Activated CD4-positive, alpha-beta T cell treated with anti-CD3 and anti-CD28 coated beads for 48 hours (primary cell): ENCODE results near the gene CELF5.
"Not testable (repeated sequence)": the region's sequence is repeated elsewhere in the genome, so short reads cannot be mapped to it uniquely, and the experiment has no call there.

ENCODE experiments used
- DNase-seq: peaks from one replicate; pipeline ENCODE4 v3.0.0-alpha.2; 2020

The CELF5 gene

GRCh38 chr19:3190921-3191805 is 33.3 kb upstream of the CELF5 start:
- DNase-seq: no peak

- DNase-seq: not testable (repeated sequence)
Measured at GRCh38 chr19:3191806-3192104, 32.7 kb upstream of the CELF5 start.

- no peak for DNase-seq
Measured at GRCh38 chr19:3192228-3192635, 32.2 kb upstream of the CELF5 start.

- DNase-seq: no peak
Measured at GRCh38 chr19:3192684-3193083, 31.8 kb upstream of the CELF5 start.

GRCh38 chr19:3193256-3194105 is 31.0 kb upstream of the CELF5 start:
- no peak for DNase-seq

- no peak for DNase-seq
Measured at GRCh38 chr19:3194106-3195087, 30.1 kb upstream of the CELF5 start.

GRCh38 chr19:3196064-3196932 is 28.2 kb upstream of the CELF5 start:
- no peak for DNase-seq

- DNase-seq: no peak
Measured at GRCh38 chr19:3196933-3197205, 27.6 kb upstream of the CELF5 start.

- DNase-seq: no peak
Measured at GRCh38 chr19:3198901-3199700, 25.4 kb upstream of the CELF5 start.

GRCh38 chr19:3201072-3201700 is 23.3 kb upstream of the CELF5 start:
- no peak for DNase-seq

GRCh38 chr19:3201911-3202310 is 22.6 kb upstream of the CELF5 start:
- DNase-seq: no peak

- DNase-seq: no peak
Measured at GRCh38 chr19:3202346-3202745, 22.1 kb upstream of the CELF5 start.

GRCh38 chr19:3202895-3203294 is 21.6 kb upstream of the CELF5 start:
- not testable (repeated sequence) for DNase-seq

GRCh38 chr19:3203805-3204645 is 20.4 kb upstream of the CELF5 start:
- no peak for DNase-seq

- no peak for DNase-seq
Measured at GRCh38 chr19:3204646-3205275, 19.7 kb upstream of the CELF5 start.

GRCh38 chr19:3206216-3206953 is 18.1 kb upstream of the CELF5 start:
- no peak for DNase-seq

GRCh38 chr19:3207461-3208242 is 16.8 kb upstream of the CELF5 start:
- no peak for DNase-seq
